Right lobe of liver (tissue), 4 donors: Measurements from ENCODE around the gene BEST2.

Experiments used
- CTCF ChIP-seq, 4 donors: fragments of 200-600 bp in 3 of 4; fragments of 450-650 bp in 1 of 4; IDR thresholded peaks; one replicate each; pipeline versions ENCODE4 v1.5.1 to v1.8.0; 2016 to 2022; ENCODE audit warnings: antibody characterized with exemption in 4 of 4, mild to moderate bottlenecking in 2 of 4
- POLR2A ChIP-seq: fragments of 450-650 bp; IDR thresholded peaks from one replicate; pipeline ENCODE4 v1.6.1; 2017; ENCODE audit warnings: antibody characterized with exemption, mild to moderate bottlenecking
- donor health status: DM: no; HTN: no; CAD: no.
- donor health status: DM: no; HTN: no; CAD: no.
- donor health status: DM: no; HTN: yes; CAD: no.

GRCh38 chr19:12769689-12770088 lies 18.1 kb downstream of the BEST2 start:
- TF ChIP-seq CTCF (IDR thresholded peaks at IDR 0.05) (no peak), POLR2A (no peak)
